Breast epithelium (tissue), 3 donors: ENCODE data around the gene CTDSP2.

Experiments used
- CTCF ChIP-seq, 3 donors: fragments of 450-650 bp; IDR thresholded peaks; one replicate each; pipeline ENCODE4 v1.5.1; 2016 to 2017; ENCODE audit warnings: antibody characterized with exemption in 3 of 3, mild to moderate bottlenecking in 3 of 3, moderate library complexity in 3 of 3
- POLR2AphosphoS5 ChIP-seq, 3 donors: sonication (generic); formaldehyde crosslinking; IDR thresholded peaks; one replicate each; pipeline ENCODE4 v1.6.1; 2017; ENCODE audit warnings: antibody characterized with exemption in 3 of 3

GRCh38 chr12:57779736-57780135, 66.8 kb downstream of the CTDSP2 start:
- TF ChIP-seq POLR2AphosphoS5 (IDR thresholded peaks at IDR 0.05) (no peak), CTCF (IDR thresholded peaks at IDR 0.05) (no peak)
